SKM-1 treated with dmso at 0.1 percent for 144 hours (cell line): ENCODE results near the gene GLIPR1L1.

Experiments
- DNase-seq: peaks from one replicate; lab custom pipeline; 2025; ENCODE audit not compliant: unreplicated experiment; lab: John Stamatoyannopoulos, UW

GLIPR1L1 gene

DNA sequence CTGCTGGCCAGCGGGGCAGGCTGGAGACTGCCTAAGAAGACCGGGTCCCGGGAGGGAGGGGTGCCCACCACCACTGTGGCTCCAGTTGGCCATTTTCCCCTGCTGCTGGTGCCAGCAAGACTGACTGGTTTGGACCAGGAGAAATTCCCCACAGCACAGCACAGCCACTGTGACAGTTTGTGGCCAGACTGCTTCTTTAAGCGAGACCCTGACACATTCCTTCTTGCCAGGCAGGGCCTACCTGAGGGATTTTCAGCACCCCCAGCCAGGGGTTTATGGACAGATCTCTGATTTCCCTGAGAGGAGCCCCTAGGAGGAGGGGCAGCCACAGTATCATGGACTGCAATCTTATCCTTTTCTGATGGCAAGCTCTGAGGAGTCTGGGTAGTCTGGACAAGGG lies 15.5 kb downstream of the GLIPR1L1 start:
- DNase-seq = no peak

DNA sequence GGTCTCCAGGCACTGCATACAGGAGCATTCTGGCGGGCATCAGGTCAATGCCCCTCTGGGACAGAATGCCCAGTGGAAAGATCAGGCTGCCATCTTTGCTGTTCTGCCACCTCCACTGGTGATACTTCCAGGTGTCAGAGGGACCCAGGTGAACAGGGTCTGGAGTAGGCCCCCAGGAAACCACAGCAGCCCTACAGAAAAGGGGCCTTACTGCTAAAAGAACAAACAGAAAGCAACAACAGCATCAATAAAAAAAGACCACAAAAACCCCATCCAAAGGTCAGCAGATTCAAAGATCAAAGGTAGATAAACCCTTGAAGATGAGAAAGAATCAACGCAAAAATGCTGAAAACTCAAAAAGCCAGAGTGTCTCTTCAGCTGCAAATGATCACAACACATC lies 15.9 kb downstream of the GLIPR1L1 start:
- DNase-seq = no peak

DNA sequence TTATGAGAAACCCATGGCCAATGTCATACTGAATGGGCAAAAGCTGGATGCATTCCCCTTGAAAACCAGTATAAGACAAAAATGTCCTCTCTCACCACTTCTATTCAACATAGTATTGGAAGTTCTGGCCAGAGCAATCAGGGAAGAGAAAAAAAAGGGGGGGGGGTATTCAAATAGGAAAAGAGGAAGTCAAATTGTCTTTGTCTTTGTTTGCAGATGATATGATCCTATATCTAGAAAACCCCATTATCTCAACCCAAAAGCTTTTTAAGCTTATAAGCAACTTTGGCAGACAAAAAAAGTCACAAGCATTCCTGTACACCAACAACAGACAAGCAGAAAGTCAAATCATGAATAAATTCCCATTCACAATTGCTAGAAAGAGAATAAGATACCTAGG lies 19.5 kb downstream of the GLIPR1L1 start:
- DNase-seq = no peak

DNA sequence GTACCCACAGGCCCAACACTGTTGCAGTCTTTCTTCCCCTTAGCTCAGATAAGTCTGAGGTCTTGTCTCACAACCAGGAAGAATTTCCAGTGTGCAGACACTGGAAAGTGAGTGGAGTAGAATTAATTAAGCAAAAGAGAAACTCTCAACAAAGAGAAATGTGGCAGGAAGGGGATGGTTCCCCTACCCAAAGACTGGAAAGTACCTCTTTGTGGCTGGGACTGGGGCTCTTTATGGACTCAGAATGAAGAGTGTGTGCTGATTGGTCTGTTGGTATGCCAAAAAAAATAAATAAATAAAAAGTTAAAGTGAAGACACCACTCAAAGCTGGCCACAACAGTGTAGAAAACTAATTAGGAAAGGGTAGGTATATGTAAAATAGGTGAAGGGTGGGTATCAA lies 26.4 kb downstream of the GLIPR1L1 start:
- DNase-seq = no peak

DNA sequence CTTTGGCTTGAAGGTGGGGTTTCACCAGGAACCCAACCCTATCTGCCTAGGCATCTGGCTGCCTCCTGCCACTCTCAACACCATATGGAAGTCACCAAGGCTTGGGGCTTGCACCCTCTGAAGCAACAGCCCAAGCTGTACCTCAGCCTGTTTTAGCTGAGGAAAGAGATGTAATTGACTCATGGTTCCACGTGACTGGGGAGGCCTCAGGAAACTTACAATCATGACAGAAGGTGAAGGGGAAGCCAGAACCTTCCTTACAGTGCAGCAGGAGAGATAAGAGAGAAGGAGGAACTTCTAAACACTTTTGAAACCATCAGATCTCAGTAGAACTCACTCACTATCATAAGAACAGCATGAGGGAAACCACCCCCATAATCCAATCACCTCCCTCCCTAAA lies 26.9 kb downstream of the GLIPR1L1 start:
- DNase-seq = peak; percentile 39

DNA sequence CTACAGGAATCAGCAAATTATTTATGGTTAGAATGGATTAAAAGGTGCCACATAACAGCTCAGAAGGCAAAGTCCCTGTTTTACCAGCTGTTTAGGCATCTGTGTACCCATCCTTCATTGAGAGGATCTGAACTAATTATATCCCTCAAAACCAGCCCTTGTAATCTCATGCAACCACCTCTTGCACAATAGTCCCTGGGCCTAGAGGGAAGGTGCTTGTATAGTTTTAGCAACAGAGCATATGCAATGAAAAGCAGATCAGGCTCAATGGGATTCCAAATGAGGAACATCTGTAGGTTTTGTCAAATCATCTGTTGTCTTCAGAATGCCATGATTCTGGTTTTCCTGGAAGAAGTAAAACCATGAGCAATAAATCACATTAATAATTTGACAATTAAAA lies 30.4 kb downstream of the GLIPR1L1 start:
- peak; percentile 50 for DNase-seq

DNA sequence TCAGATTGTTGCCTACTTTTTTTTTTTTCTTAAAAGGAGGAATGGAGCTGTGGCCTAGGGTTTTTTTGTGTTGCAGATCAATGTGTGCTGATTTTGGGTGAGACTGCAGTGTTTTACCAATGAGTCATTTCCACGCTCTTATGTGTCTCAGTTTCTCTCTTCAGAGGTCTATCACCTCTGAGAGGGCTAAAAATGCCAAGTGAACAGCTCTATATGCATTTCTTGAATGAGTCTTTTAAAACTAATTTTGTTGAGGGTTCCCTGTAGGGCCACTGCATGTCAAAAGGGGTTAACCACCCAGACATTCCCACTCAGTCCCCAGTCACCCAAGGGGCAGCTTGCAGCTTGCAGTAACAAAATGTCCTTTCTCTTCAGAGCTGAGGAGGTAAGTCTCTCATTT lies 32.2 kb downstream of the GLIPR1L1 start:
- no peak for DNase-seq

DNA sequence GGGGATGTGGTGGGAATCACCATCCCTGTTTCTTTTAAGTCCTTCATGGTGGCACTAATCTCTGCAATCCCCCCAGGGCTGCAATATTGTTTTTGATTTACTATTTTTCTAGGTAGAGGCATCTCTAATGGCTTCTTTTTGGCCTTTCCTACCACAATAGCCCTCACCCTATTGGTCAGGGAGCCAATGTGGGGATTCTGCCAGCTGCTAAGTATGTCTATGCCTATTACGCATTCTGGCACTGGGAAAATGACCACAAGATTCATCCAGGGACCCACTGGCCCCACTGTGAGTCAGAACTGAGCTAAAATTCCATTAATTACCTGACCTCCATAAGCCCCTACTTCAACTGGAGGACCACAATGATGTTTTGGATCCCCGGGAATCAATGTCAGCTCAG lies 40.5 kb downstream of the GLIPR1L1 start:
- DNase-seq = no peak

DNA sequence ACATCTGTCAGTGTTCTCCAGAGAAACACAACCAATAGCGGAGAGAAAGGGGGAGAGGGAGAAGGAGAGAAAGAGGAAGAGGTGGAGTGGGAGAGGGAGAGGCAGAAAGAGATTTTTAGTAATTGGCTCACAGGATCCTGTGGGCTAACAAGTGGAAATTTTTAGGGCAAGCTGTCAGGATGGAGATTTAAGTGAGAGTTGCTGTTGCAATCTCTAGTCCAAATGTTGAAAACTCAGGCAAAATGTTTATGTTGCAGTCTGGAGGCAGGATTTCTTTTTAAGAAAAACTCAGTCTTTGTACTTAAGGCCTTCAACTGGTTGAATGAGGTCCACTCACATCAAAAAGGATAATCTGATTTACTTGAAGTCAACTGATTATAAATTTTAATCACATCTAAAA lies 43.9 kb downstream of the GLIPR1L1 start:
- no peak for DNase-seq

DNA sequence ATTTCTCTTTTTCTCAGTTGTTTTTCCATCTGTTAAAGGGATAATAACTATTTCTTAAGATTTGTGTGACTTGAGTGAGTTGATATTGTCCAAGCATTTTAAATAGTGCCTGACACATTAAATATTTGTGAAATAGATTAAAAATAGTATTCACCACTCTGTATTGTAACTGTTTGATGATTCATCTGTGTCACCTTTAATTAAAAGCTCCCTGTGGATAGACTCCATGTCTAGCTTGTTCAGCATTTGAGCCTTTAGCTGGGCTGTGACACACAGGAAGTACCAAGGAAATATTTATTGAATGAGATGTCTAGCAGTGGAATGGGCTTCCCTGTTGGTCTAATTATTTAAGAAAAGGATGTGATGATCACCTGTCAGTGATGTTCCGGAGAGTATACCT lies 54.6 kb downstream of the GLIPR1L1 start:
- no peak for DNase-seq

DNA sequence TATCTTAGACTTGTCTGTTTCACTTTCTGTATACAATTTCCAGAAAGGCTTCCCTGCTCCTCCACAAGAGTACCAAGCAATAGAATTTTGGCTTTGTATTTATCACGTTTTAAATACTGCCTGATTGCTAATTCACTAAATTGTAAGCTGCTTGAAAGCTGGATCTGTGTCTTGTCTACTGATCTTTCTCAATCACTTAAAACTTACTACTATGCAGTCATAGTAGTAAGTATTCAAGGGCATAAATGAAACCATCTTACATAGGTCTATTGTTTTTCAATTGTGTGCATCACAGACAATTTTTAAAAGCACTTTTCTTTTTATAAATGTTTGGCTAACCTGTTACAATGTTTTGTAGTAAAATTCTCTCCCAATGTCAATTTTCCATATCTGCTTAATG lies 55.2 kb downstream of the GLIPR1L1 start:
- no peak for DNase-seq

DNA sequence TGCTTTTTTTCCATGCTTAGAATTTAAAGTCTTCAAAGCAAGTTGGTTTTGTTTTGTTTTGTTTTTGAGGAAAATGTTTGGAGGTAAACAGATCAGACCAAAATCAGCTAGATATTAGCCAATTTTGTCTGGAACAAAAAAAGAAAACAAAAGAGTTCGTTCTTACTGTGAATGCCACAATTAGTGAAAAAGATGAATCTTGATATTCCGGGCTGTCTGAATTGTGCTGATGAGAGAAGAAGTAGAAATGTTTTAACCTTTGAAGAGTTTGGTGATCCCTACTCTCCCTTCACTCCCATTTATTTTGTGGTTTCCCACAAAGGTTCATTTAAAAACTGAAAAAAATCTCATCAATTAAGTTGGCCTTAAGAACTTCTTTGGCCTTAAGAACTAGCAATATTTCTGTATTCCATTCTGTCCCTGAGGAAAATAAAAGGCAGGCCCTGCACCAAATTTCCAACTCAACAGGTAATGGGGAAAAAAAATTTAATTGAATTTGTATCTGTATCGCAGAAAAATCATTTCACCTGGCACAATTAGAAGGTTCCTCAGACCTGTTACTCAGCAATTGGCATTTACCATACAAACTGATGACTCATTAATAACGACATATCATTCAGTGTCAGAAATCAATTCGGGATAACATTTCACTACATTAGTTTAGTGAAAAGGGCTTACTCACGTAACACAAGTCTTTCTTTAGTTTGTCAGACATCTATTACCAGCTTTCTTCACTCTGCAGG lies 55.9 kb downstream of the GLIPR1L1 start:
- no peak for DNase-seq

DNA sequence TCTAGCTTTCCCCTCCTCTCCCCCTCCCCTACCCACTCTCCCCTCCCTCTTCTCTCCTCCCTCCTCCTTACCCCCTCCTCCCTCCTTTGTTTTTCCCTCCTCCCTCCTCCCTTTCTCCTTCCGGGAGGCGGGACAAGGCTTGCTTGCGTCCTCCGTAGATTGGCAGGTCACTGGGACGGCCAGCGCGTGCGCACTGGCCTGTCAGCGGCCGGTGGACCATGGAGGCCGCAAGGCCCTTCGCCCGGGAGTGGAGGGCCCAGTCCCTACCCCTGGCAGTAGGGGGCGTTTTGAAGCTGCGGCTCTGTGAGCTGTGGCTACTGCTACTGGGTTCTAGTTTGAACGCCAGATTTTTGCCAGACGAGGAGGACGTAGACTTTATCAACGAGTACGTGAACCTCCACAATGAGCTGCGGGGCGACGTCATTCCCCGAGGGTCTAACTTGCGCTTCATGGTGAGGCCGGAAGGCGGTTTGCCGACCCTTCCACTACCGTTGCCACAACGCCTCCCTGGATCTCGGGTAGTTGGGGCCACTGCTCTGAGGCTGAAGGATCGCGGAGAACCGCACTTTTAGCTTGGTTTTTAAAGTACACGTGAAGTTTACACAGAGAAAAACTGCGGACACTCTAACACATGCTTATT lies 56.5 kb downstream of the GLIPR1L1 start, which contains the start of gene GLIPR1L2:
GLIPR1L2 (plus strand) TSS at position 191 of the 640 bp plus-strand sequence; CDS start at position 219, 28 bp downstream.
- DNase-seq = peak; percentile 64

DNA sequence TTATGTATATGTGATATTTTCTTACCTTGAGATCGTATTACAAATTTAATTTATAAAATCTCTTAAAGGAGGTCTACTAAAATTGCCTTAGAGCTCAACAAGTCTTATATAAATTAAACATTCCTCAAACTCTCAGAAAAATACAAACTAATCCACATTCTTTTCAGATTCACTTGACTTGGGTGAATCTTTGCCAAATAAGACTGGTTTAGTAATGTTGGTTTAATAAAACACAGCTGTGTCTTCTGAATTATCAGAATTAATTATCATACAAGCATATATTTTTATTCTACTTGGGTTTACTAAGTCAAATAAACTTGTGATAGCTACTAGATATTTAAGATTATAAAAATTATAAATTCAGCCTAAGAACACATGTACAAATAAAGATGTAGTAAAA lies 69.8 kb downstream of the GLIPR1L1 start:
- no peak for DNase-seq

DNA sequence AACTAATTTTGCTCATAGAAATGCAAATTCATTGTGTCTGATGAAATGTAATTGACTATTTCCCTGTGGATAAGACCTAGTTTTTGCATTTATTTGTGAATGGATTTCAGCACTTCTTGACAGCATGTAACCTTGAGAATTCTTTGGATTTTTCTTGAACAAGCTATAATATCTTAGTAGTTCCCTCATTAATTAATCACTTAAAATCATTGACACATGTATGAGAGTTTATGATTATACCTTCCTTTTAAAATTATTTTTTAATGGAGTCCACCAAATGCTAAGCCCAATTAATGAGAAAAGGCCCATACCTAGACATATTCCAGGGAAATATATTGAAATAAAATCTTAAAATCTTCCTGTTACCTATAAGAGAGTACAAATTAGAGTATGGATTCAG lies 73.2 kb downstream of the GLIPR1L1 start:
- no peak for DNase-seq

DNA sequence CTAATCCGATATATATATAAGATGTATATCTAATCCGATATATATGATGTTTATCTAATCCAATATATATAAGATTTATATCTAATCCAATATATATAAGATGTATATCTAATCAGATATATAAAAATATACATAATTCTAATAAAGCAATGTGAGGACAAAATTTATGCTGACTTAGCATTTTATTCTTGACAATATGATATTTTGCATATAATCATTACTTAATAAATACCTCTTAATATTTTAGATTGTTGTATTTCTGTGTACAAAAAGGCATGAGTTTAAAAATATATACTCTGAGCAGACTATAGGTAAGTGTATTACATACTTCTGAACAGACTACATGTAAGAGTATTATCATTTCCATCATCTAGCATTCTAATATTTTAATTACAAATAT lies 75.4 kb downstream of the GLIPR1L1 start:
- DNase-seq = no peak

DNA sequence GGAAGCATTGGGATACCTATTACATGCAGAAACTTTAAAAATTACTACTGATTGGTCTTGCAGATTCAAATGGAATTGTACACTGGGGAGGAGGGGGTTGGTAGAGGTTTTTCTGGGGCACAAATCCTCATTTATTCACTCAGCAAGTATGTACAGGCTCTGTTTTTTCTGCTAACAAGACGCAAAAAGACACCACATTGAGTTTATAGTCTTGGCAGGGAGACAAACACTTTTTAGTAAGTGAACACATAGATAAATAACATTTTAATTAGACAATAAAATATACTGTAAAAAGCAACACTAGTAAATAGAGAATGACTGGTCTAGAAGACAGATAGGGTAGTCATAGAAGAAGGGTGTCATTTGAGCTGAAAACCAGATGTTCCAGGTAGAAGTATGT lies 80.2 kb downstream of the GLIPR1L1 start:
- DNase-seq = no peak

DNA sequence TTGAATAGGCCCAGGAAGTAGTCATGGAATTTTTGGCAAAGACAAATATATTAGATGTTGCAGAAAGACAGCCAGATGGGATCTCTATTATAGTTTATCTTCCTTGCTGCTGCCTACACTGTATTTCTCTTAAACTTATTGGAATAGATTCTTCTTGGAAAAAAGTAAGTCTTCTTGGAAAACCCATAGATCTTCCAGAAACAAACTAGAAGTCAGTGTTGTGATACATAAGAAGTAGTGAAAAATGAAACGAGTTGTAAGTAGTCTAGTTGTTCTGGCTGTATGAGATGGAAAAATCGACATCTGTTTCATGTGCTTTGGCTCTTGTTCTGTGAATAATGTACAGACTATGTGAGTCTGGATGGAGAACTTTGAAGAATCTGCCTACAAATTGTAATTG lies 85.4 kb downstream of the GLIPR1L1 start:
- DNase-seq = no peak
